HepG2 (cell line): ENCODE results near the gene LAMA5. TPM values are rescaled to one million over a fixed set of nuclear protein-coding genes. Genes with fewer than 3 reads are reported as not detected.

ENCODE experiments used
- AKAP8 ChIP-seq: sonication (generic); formaldehyde crosslinking; IDR thresholded peaks from 2 replicates; pipeline ENCODE4 v1.5.1; 2020; ENCODE audit warnings: mild to moderate bottlenecking, missing genetic modification reagents
- DPF2 ChIP-seq: sonication (generic); formaldehyde crosslinking; IDR thresholded peaks from 2 replicates; pipeline ENCODE4 v1.4.0; 2020; ENCODE audit warnings: mild to moderate bottlenecking, low read depth, missing genetic modification reagents, borderline replicate concordance
- ESRRA ChIP-seq: sonication (generic); formaldehyde crosslinking; IDR thresholded peaks from 2 replicates; pipeline ENCODE4 v1.5.1; 2020; ENCODE audit warnings: mild to moderate bottlenecking, low read depth, missing genetic modification reagents
- GABPA ChIP-seq, 2 experiments: IDR thresholded peaks; 2 replicates each; pipeline ENCODE4 v1.6.1; 2011 to 2016; ENCODE audit warnings: low read depth in 2 of 2, low read length in 1 of 2, missing biosample characterization in 1 of 2, missing genetic modification characterization in 1 of 2
- GZF1 ChIP-seq: sonication (generic); formaldehyde crosslinking; IDR thresholded peaks from 2 replicates; pipeline ENCODE4 v1.5.1; 2020; ENCODE audit warnings: mild to moderate bottlenecking, missing genetic modification reagents
- HDAC6 ChIP-seq: fragments of 200-600 bp; sonication (generic); IDR thresholded peaks from 2 replicates; pipeline ENCODE4 v1.7.0; 2017; ENCODE audit warnings: mild to moderate bottlenecking, antibody characterized with exemption, low read length, low read depth
- HOXA7 ChIP-seq: sonication (generic); formaldehyde crosslinking; IDR thresholded peaks from 2 replicates; pipeline ENCODE4 v1.8.1; 2022; ENCODE audit warnings: mild to moderate bottlenecking, missing genetic modification reagents, moderate library complexity
- JUN ChIP-seq: sonication (generic); formaldehyde crosslinking; IDR thresholded peaks from 2 replicates; pipeline ENCODE4 v1.4.0; 2020; ENCODE audit warnings: mild to moderate bottlenecking, missing genetic modification reagents
- MYNN ChIP-seq: sonication (generic); formaldehyde crosslinking; IDR thresholded peaks from 2 replicates; pipeline ENCODE4 v1.4.0; 2020; ENCODE audit warnings: mild to moderate bottlenecking, low read depth, missing genetic modification reagents
- NCOA2 ChIP-seq: sonication (generic); formaldehyde crosslinking; IDR thresholded peaks from 2 replicates; pipeline ENCODE4 v1.8.0; 2022; ENCODE audit warnings: inconsistent platforms
- NFYC ChIP-seq: IDR thresholded peaks from 2 replicates; pipeline ENCODE4 v1.6.1; 2016; ENCODE audit warnings: missing genetic modification reagents, missing compliant biosample characterization
- RBM39 ChIP-seq: fragments of 200-400 bp; formaldehyde crosslinking; IDR thresholded peaks from one replicate; pipeline ENCODE4 v1.6.1; 2018; ENCODE audit warnings: antibody characterized with exemption, mild to moderate bottlenecking, low read depth, low read length; ENCODE audit not compliant: poor library complexity, severe bottlenecking
- ZMYM3 ChIP-seq: sonication (generic); formaldehyde crosslinking; IDR thresholded peaks from 2 replicates; pipeline ENCODE4 v1.5.1; 2020; ENCODE audit warnings: mild to moderate bottlenecking, missing genetic modification reagents
- ZNF562 ChIP-seq: sonication (generic); formaldehyde crosslinking; IDR thresholded peaks from 2 replicates; pipeline ENCODE4 v1.8.0; 2022; ENCODE audit warnings: missing genetic modification reagents, borderline replicate concordance
- polyA plus RNA-seq, 8 experiments: library from polyadenylated mRNA; depleted of rRNA in 3 of 8; stranded (reverse) in 7 of 8; unstranded in 1 of 8; fragments of >200 nt; fragmentation: Illumina TruSeq in 4 of 8; extraction: Trizol in 4 of 8; gene quantifications; 2 replicates each; pipeline versions ENCODE4 v1.2.1 to v1.2.3, GENCODE V29; 2011 to 2016; ENCODE audit warnings: low read depth in 4 of 8, missing spikeins in 1 of 8, mixed read lengths in 1 of 8; ENCODE audit not compliant: insufficient read depth in 1 of 8
- total RNA-seq, 5 experiments: library from RNA; depleted of rRNA; stranded (reverse); fragments of >200 nt; fragmentation: Illumina TruSeq; extraction: Trizol; gene quantifications; 2 replicates each; pipeline ENCODE4 v1.2.3, GENCODE V29; 2016; ENCODE audit warnings: low read depth in 1 of 5
- TF ChIP-seq, protein P1 (sequence below): sonication (generic); formaldehyde crosslinking; IDR thresholded peaks from 2 replicates; pipeline ENCODE4 v1.5.0; 2020; ENCODE audit warnings: mild to moderate bottlenecking, low read depth, missing genetic modification reagents, borderline replicate concordance
- TF ChIP-seq, protein P2 (sequence below): sonication (generic); formaldehyde crosslinking; IDR thresholded peaks from 2 replicates; pipeline ENCODE4 v1.5.0; 2020; ENCODE audit warnings: missing genetic modification reagents
- TF ChIP-seq, protein P3 (sequence below), 2 experiments: fragments of 450-650 bp in 1 of 2; sonication (generic) in 1 of 2; formaldehyde crosslinking in 1 of 2; IDR thresholded peaks; 2 replicates each; pipeline versions ENCODE4 v1.6.1 to v1.8.0; 2016 to 2022; ENCODE audit warnings: antibody characterized with exemption in 1 of 2, mild to moderate bottlenecking in 1 of 2, missing genetic modification reagents in 1 of 2

The LAMA5 gene
- total and polyA plus RNA-seq, 2 of the 13 experiments (the other 11 are each of a cell fraction or from before 2014, with no cell fraction given): 21.0 to 44.7 TPM

DNA sequence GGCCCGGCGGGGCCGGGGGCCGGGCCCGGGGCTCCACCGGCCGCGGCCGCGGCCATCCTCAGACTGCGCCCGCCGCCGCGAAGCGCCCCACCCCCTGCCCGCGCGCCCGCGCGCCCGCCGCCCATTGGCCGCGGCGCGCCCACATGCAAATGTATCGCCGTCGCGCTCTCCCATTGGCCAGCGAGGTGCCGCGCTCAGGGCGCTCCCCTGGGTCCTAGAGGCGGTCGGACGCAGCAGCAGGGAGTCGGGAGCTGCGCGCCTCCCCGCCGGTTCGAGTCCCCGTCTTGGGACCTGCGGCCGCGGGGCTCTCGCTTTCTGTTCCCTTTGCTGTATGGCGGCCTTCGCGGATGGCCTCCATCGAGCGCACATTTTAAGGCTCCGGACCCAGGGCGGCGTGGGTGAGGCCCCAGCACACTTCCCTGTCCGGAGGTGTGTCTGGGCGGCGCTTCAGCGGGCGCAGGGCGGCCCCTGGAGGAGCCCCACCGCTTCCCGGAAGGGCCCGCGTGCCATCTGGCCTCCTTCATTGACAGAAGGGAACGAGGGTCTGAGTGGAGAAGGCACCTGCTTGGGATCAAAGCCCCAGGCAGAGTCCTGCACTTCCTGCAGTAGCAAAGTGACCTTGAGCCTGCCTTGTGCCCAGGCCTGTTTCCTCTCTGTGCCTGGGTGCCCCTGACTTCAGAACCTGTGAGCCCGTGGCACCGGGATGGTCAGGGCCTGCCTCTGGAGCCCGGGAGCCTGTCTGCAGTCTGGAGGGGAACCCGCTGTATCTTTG lies 40.3 kb upstream of the LAMA5 start, which contains the start of gene CABLES2 (continued):
- TF ChIP-seq, protein P1, sequence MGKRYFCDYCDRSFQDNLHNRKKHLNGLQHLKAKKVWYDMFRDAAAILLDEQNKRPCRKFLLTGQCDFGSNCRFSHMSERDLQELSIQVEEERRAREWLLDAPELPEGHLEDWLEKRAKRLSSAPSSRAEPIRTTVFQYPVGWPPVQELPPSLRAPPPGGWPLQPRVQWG (CRISPR knock-in tag): no peak
- TF ChIP-seq JUN (CRISPR knock-in tag) (peak; percentile 72), GABPA (IDR thresholded peaks at IDR 0.05; ENCODE audit: low read depth, low read length) (no peak), GABPA (CRISPR knock-in tag; IDR thresholded peaks at IDR 0.05; ENCODE audit: low read depth) (peak; percentile 56; the same call in 1 of the 2 replicates), DPF2 (CRISPR knock-in tag) (peak; percentile 63; the same call in 1 of the 2 replicates), ZNF562 (no peak), RBM39 (peak; percentile 66), NCOA2 (CRISPR knock-in tag) (peak; percentile 58; the same call in 1 of the 2 replicates), NFYC (CRISPR knock-in tag) (peak; percentile 91), GZF1 (no peak), HOXA7 (no peak), AKAP8 (CRISPR knock-in tag) (peak; percentile 88), ZMYM3 (CRISPR knock-in tag) (peak; percentile 99), ESRRA (CRISPR knock-in tag) (peak; percentile 91), MYNN (CRISPR knock-in tag) (peak; percentile 85), HDAC6 (no peak)
- TF ChIP-seq, protein P2, sequence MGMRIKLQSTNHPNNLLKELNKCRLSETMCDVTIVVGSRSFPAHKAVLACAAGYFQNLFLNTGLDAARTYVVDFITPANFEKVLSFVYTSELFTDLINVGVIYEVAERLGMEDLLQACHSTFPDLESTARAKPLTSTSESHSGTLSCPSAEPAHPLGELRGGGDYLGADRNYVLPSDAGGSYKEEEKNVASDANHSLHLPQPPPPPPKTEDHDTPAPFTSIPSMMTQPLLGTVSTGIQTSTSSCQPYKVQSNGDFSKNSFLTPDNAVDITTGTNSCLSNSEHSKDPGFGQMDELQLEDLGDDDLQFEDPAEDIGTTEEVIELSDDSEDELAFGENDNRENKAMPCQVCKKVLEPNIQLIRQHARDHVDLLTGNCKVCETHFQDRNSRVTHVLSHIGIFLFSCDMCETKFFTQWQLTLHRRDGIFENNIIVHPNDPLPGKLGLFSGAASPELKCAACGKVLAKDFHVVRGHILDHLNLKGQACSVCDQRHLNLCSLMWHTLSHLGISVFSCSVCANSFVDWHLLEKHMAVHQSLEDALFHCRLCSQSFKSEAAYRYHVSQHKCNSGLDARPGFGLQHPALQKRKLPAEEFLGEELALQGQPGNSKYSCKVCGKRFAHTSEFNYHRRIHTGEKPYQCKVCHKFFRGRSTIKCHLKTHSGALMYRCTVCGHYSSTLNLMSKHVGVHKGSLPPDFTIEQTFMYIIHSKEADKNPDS: peak; percentile 23; the same call in 1 of the 2 replicates
- TF ChIP-seq, protein P3, sequence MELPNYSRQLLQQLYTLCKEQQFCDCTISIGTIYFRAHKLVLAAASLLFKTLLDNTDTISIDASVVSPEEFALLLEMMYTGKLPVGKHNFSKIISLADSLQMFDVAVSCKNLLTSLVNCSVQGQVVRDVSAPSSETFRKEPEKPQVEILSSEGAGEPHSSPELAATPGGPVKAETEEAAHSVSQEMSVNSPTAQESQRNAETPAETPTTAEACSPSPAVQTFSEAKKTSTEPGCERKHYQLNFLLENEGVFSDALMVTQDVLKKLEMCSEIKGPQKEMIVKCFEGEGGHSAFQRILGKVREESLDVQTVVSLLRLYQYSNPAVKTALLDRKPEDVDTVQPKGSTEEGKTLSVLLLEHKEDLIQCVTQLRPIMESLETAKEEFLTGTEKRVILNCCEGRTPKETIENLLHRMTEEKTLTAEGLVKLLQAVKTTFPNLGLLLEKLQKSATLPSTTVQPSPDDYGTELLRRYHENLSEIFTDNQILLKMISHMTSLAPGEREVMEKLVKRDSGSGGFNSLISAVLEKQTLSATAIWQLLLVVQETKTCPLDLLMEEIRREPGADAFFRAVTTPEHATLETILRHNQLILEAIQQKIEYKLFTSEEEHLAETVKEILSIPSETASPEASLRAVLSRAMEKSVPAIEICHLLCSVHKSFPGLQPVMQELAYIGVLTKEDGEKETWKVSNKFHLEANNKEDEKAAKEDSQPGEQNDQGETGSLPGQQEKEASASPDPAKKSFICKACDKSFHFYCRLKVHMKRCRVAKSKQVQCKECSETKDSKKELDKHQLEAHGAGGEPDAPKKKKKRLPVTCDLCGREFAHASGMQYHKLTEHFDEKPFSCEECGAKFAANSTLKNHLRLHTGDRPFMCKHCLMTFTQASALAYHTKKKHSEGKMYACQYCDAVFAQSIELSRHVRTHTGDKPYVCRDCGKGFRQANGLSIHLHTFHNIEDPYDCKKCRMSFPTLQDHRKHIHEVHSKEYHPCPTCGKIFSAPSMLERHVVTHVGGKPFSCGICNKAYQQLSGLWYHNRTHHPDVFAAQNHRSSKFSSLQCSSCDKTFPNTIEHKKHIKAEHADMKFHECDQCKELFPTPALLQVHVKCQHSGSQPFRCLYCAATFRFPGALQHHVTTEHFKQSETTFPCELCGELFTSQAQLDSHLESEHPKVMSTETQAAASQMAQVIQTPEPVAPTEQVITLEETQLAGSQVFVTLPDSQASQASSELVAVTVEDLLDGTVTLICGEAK (IDR thresholded peaks at IDR 0.05): no peak
- TF ChIP-seq, protein P3 (CRISPR knock-in tag; IDR thresholded peaks at IDR 0.05): peak; percentile 72
